ENCODE results near the gene TTL. TPM values are rescaled to one million over a fixed set of nuclear protein-coding genes. Genes with fewer than 3 reads are reported as not detected.
"Not testable (repeated sequence)": the region's sequence is repeated elsewhere in the genome, so short reads cannot be mapped to it uniquely, and the experiment has no call there.

Gene TTL
- total and polyA plus RNA-seq, 2 donors from 2014 or later = 11.1 to 23.5 TPM

GRCh38 chr2:112433932-112434730 lies 47.8 kb upstream of the TTL start:
- H3K27me3 ChIP-seq (ENCODE audit: control insufficient read depth, insufficient read depth, low read length) = no peaks in the 10 kb centered on the region
- intact Hi-C loops (cut with DNase I) = no loop called here
- H3K9me3 ChIP-seq (ENCODE audit: control insufficient read depth in 2 of 3, insufficient read depth in 1 of 3, low read length in 3 of 3) = no peaks in the 10 kb centered on the region
- no peaks in the 10 kb centered on the region for H3K36me3 ChIP-seq (ENCODE audit: control insufficient read depth in 2 of 3, insufficient read depth in 3 of 3, low read length in 3 of 3)
- no peaks in the 10 kb centered on the region for H3K4me1 ChIP-seq (ENCODE audit: control insufficient read depth in 2 of 3, insufficient read depth in 2 of 3, low read depth in 1 of 3, low read length in 3 of 3)
- DNase-seq (peak in 2 of 5 donors; percentile 39 to 70), FAIRE-seq (no peak)
- no peak overlapping the region for H3K9ac ChIP-seq (ENCODE audit: low read length in 3 of 3)
- H3K27ac ChIP-seq (ENCODE audit: low read depth in 2 of 2, low read length in 2 of 2) = no peak overlapping the region
- no peak overlapping the region for H3K4me3 ChIP-seq (ENCODE audit: low read length in 3 of 3)
- no peak for TF ChIP-seq CTCF (IDR thresholded peaks at IDR 0.05; ENCODE audit: borderline replicate concordance, extremely low read depth, insufficient read depth)

- H3K36me3 ChIP-seq (ENCODE audit: control insufficient read depth in 2 of 3, insufficient read depth in 3 of 3, low read length in 3 of 3); intact Hi-C loops (cut with DNase I); H3K27ac ChIP-seq (ENCODE audit: low read depth in 2 of 2, low read length in 2 of 2); H3K4me1 ChIP-seq (ENCODE audit: control insufficient read depth in 2 of 3, insufficient read depth in 2 of 3, low read depth in 1 of 3, low read length in 3 of 3); FAIRE-seq; H3K9me3 ChIP-seq (ENCODE audit: control insufficient read depth in 2 of 3, insufficient read depth in 1 of 3, low read length in 3 of 3); H3K27me3 ChIP-seq (ENCODE audit: control insufficient read depth, insufficient read depth, low read length); H3K9ac ChIP-seq (ENCODE audit: low read length in 3 of 3); H3K4me3 ChIP-seq (ENCODE audit: low read length in 3 of 3): not testable (repeated sequence)
- DNase-seq = peak in 2 of 5 donors; percentile 58 to 72
These were observed 46.9 kb upstream of the TTL start for GRCh38 chr2:112434890-112435715.

GRCh38 chr2:112435716-112436431 lies 46.1 kb upstream of the TTL start:
- H3K36me3 ChIP-seq (ENCODE audit: control insufficient read depth in 2 of 3, insufficient read depth in 3 of 3, low read length in 3 of 3); H3K4me1 ChIP-seq (ENCODE audit: control insufficient read depth in 2 of 3, insufficient read depth in 2 of 3, low read depth in 1 of 3, low read length in 3 of 3); H3K4me3 ChIP-seq (ENCODE audit: low read length in 3 of 3); H3K9ac ChIP-seq (ENCODE audit: low read length in 3 of 3); H3K9me3 ChIP-seq (ENCODE audit: control insufficient read depth in 2 of 3, insufficient read depth in 1 of 3, low read length in 3 of 3); FAIRE-seq; DNase-seq; H3K27me3 ChIP-seq (ENCODE audit: control insufficient read depth, insufficient read depth, low read length); intact Hi-C loops (cut with DNase I); H3K27ac ChIP-seq (ENCODE audit: low read depth in 2 of 2, low read length in 2 of 2): not testable (repeated sequence)

- intact Hi-C loops (cut with DNase I); H3K9ac ChIP-seq (ENCODE audit: low read length in 3 of 3): not testable (repeated sequence)
These were observed 45.0 kb upstream of the TTL start for GRCh38 chr2:112436993-112437392.

GRCh38 chr2:112437405-112437831 lies 44.5 kb upstream of the TTL start:
- intact Hi-C loops (cut with DNase I); H3K36me3 ChIP-seq (ENCODE audit: control insufficient read depth in 2 of 3, insufficient read depth in 3 of 3, low read length in 3 of 3); H3K9me3 ChIP-seq (ENCODE audit: control insufficient read depth in 2 of 3, insufficient read depth in 1 of 3, low read length in 3 of 3); H3K27me3 ChIP-seq (ENCODE audit: control insufficient read depth, insufficient read depth, low read length); FAIRE-seq; H3K27ac ChIP-seq (ENCODE audit: low read depth in 2 of 2, low read length in 2 of 2); H3K4me1 ChIP-seq (ENCODE audit: control insufficient read depth in 2 of 3, insufficient read depth in 2 of 3, low read depth in 1 of 3, low read length in 3 of 3); H3K9ac ChIP-seq (ENCODE audit: low read length in 3 of 3); H3K4me3 ChIP-seq (ENCODE audit: low read length in 3 of 3): not testable (repeated sequence)
- peak in 1 of 5 donors; percentile 65 for DNase-seq

More at GRCh38 chr2:112436993-112437392, 45.0 kb upstream of the TTL start:
- not testable (repeated sequence) for H3K36me3 ChIP-seq (ENCODE audit: control insufficient read depth in 2 of 3, insufficient read depth in 3 of 3, low read length in 3 of 3); H3K9me3 ChIP-seq (ENCODE audit: control insufficient read depth in 2 of 3, insufficient read depth in 1 of 3, low read length in 3 of 3); FAIRE-seq; H3K4me1 ChIP-seq (ENCODE audit: control insufficient read depth in 2 of 3, insufficient read depth in 2 of 3, low read depth in 1 of 3, low read length in 3 of 3); H3K27ac ChIP-seq (ENCODE audit: low read depth in 2 of 2, low read length in 2 of 2); H3K4me3 ChIP-seq (ENCODE audit: low read length in 3 of 3); DNase-seq; H3K27me3 ChIP-seq (ENCODE audit: control insufficient read depth, insufficient read depth, low read length)

GRCh38 chr2:112438603-112439261 lies 43.2 kb upstream of the TTL start:
- H3K36me3 ChIP-seq (ENCODE audit: control insufficient read depth in 2 of 3, insufficient read depth in 3 of 3, low read length in 3 of 3); H3K9ac ChIP-seq (ENCODE audit: low read length in 3 of 3); H3K27ac ChIP-seq (ENCODE audit: low read depth in 2 of 2, low read length in 2 of 2); H3K4me1 ChIP-seq (ENCODE audit: control insufficient read depth in 2 of 3, insufficient read depth in 2 of 3, low read depth in 1 of 3, low read length in 3 of 3); H3K27me3 ChIP-seq (ENCODE audit: control insufficient read depth, insufficient read depth, low read length); DNase-seq; H3K9me3 ChIP-seq (ENCODE audit: control insufficient read depth in 2 of 3, insufficient read depth in 1 of 3, low read length in 3 of 3); H3K4me3 ChIP-seq (ENCODE audit: low read length in 3 of 3); intact Hi-C loops (cut with DNase I); FAIRE-seq: not testable (repeated sequence)
